NCI-H1694 treated with DMSO at 0.1 percent for 48 hours (cell line): ENCODE results near the gene SSRP1.
"Not testable (repeated sequence)": the region's sequence is repeated elsewhere in the genome, so short reads cannot be mapped to it uniquely, and the experiment has no call there.

Source experiments
- DNase-seq: peaks from one replicate; lab custom pipeline; 2025; lab: John Stamatoyannopoulos, UW

Gene SSRP1, protein sequence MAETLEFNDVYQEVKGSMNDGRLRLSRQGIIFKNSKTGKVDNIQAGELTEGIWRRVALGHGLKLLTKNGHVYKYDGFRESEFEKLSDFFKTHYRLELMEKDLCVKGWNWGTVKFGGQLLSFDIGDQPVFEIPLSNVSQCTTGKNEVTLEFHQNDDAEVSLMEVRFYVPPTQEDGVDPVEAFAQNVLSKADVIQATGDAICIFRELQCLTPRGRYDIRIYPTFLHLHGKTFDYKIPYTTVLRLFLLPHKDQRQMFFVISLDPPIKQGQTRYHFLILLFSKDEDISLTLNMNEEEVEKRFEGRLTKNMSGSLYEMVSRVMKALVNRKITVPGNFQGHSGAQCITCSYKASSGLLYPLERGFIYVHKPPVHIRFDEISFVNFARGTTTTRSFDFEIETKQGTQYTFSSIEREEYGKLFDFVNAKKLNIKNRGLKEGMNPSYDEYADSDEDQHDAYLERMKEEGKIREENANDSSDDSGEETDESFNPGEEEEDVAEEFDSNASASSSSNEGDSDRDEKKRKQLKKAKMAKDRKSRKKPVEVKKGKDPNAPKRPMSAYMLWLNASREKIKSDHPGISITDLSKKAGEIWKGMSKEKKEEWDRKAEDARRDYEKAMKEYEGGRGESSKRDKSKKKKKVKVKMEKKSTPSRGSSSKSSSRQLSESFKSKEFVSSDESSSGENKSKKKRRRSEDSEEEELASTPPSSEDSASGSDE

DNA sequence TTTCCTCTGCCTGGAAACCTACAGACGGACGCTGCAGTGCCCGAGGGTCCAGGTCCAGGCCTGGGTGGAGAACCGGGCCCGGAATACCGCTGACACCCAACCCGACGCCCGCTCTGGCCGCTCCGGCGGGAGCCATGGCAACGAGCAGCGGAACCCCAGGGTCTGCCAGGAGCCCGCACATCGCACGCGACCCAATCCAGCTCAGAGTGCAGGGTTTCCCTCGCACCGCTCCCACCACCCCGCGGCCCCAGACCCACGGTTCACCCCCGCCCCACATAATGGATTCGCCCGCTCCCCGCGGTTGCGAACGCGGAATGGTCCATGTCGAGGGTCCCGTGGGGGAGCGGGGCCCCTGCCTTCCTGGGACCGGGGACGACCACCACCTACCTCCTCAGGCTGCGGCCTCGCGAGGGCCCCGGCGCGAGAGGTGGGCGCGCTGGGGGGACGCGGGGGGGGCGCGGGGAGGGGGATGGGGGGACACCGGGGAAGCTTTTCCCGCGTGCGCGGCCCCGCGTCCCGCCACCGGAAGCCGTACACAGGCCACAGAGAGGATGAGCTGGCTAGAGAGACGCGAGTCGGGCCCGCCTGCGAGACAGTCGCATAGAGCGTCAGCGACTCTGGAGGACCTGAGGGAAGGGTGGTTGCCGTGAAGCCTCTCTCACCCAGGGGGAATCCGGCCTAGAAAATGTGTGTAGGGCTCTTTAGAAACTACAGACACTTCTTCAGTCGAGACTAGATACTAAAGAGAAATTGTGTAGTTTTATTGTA lies at the start of gene SSRP1:
Gene SSRP1 (minus strand): TSS at position 550 of the 768 bp plus-strand sequence. CDS start 771 bp downstream, outside the sequence.
- peak; percentile 82 for DNase-seq

DNA sequence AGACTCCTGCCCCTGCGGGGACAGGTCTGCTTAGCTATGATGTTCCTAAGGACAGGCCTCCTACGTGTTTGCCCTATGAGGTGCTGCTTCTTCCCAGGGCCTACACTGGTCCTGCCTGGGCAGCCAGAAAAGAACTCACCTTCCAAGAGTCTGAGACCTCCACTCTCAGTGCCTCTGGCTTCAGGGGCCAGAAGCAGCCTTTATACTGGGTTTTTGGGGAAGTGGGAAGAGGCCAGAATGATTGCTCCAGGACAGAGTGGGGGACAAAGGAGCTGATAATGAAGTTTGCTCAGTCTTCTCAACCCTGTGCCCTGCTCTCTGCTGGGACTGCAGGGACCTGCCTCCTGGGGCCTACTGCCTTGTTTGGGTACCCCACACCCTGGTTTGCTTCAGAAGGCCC lies 45.3 kb upstream of the SSRP1 start, which contains the start of gene PRG3:
Gene PRG3 (minus strand): TSS at position 176 of the 400 bp plus-strand sequence. CDS start 442 bp downstream, outside the sequence.
- no peak for DNase-seq

DNA sequence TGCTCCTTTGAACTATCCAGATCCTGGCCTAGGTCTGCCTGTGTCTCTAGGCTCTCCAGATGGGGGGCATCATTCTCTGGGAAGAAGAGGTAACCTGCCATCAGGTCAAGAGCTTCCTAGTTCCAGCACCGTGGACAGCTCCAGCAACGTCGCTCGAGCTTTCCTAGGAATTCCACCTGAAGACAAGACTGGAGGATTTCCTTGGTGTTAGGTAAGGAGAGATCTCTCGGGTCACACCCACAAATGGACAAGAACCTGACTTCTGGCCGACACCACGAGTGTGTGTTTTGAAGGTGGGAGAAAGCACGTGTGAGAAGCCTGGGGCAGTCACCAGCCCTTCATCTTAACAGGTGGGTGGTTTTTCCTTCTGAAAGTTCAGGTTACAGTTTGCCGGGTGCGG lies 44.0 kb upstream of the SSRP1 start:
- no peak for DNase-seq

DNA sequence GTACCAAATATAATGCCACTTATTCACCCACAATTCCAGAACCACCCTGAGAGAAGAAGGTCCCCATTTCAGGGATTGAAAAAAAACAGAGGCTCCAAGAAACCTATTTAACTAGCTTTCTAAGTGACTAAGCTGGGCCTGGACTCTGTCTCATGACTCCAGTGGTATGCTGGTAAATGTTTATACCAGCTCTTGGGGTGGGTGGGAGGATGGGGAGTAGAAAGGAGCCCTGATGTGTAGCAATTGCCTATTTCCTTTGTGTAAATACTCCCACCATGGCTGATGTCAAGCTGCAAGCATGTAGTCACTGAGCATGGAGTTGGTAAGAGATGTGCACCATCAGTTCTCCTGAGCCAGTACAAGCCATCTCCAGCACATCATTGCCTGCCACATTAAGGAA lies 42.5 kb upstream of the SSRP1 start:
- DNase-seq = no peak

DNA sequence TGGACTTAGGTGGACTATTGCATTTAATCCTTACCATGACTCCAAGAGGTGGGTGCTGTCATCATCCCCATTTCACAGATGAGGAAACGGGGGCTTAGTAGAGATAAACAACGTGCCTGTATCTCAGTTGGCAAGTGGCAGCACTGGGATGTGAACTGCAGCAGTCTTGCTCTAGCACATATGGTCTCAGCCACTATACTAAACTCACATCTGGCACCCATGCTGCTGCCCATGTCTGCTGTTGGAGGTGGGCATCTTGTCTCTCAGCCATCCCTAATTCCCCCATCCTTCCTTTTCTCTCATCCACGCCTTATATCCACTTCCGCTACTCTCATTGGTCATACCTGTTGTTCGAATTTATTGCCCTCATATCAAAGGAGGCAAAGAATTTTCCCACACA lies 41.4 kb upstream of the SSRP1 start:
- peak; percentile 19 for DNase-seq

DNA sequence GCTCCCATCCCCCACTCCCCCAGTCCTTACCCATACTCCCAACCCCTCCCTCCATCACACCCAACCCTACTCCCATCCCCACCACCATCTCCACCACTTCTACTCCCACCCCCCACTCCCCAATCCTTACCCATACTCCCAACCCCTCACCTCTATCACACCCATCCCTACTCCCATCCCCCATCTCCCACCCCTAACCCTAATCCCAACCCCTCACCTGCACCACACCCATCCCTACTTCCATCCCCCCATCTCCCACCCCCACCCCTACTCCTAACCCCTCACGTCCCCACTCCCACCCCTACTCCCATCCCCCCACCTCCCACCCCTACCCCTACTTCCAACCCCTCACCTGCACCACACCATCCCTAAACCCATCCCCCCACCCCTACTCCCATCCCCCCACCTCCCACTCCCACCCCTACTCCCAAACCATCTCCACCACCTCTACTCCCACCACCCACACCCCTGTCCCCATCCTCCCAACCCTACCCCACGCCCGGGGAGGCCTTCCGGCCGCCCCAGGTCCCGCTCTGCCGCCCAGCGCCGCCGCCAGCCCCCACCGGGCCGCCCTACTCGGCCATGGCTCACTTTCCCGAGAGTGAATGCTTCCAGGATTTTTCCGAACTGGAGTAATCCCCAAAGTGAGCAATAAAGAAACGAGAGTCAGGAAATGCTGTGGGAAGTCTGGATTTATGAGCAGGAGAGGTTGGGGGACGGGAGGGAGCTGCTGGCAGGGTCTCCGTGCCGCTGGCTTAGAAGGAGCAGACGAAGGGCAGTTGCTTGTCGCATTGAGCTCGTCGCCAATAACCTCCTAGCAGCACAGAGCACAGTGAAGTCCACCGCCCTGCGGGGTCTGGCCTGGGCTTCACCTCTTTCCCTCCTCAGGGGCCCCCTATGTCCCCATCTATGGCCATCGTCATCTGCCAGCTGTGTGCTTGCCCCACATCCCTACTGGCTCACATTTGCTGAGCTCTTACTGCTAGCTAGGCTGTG lies 40.7 kb upstream of the SSRP1 start:
- DNase-seq = no peak

DNA sequence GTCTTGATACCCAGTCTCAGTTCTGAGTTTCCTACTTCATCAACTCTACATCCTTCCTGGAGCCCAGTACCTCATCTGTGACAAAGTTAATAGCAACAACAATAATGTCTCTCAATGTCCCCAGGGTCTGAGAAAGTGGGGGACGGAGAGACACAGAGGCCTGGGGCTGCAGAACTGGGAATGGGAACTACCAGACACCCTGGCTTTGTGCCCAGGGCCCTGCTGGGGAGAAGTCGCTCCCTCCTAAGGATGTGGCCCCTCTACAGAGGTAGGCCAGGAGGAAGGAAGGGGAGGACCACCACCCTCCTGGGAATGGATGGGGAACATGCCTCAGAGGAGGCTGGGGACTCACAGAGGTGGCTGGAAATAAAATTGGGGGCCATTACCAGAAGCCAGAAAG lies 39.8 kb upstream of the SSRP1 start:
- DNase-seq = no peak

DNA sequence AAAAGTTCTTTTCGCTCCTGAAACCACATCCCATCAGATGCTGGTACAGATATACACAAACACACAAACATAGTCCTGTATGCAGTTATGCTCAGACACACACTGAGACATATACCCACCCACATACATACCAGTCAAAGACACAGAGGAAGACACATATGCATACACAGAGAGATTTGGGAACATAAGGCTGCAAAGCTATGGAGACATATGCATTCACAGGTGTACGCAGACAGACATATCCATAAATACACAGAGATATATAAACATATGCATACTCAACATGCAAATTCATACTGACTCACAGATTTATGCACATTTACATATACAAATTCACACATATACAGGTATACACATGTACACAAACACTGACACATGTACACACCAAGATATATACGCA lies 39.3 kb upstream of the SSRP1 start:
- DNase-seq = no peak

DNA sequence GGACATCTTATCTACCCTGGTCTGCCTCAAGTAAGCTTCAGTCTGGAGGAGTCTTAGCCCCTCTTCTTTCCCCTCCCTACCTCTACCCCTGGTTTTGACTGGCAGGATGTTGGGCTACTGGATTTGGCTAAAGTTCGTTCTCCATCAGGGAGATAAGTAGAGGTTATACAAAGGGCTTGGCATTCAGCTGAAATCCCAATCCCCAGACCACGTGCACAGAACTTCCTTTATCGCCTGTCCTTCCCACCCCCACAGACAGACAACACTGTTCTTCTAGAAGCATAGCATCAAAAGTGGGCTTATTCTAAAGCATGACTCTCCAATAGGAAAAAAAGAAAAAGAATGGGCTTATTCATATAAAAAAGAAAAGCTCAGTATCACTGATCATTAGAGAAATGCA lies 37.5 kb upstream of the SSRP1 start:
- no peak for DNase-seq

DNA sequence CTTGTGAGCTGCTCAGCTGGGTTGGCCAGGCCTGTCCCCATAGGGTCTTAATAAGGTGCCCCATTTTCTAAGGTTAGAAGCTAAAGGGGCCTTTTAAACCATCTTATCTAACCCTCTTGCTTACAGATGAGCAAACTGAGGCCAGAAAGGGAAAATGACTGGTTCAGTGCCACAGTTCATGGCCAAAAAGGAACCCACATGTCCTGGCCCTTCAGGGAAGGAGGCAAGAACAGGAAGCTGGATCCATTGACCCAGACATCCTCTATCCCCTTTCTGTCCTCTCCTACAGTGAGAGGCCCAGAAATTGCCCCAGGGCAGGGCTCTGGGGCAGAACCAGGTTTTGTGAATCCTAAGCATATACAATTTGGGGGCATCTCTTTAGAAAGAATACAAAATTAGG lies 35.2 kb upstream of the SSRP1 start:
- DNase-seq = no peak

DNA sequence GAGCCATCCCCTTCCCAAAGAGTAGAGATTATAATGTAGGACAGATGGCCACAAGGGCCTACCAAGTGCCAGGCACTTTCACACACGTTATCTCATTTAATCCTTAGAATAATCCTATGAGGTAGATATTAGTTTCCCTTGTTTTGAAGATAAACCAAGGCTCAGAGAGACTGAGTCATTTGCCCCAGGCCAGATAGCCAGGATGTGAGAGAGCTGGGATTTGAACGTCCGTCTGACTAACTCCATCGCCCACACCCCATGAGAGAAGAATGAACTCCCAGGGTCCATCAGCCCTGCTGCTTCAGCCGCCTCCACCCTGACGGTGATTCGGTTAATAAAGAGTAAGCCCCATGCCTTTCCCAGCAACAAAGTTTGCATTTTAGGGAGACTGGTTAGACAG lies 34.6 kb upstream of the SSRP1 start:
- DNase-seq = no peak

DNA sequence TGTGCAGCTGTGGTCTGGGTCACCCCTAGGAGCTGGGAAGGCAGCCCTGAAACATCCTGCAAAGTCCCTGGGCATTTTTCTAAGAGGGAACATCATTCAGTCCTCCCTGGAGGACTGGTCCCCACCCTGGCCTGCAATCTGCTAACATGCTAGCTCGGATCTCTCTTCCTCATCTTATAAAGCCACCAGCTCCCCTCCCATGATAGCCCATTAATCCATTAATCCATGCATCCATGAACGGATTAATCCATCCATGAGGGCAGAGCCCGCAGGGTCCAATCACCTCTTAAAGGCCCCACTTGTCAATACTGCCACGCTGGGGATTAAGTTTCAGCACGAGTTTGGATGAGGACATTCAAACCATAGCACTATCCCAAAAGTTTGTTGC lies 33.1 kb upstream of the SSRP1 start:
- no peak for DNase-seq

DNA sequence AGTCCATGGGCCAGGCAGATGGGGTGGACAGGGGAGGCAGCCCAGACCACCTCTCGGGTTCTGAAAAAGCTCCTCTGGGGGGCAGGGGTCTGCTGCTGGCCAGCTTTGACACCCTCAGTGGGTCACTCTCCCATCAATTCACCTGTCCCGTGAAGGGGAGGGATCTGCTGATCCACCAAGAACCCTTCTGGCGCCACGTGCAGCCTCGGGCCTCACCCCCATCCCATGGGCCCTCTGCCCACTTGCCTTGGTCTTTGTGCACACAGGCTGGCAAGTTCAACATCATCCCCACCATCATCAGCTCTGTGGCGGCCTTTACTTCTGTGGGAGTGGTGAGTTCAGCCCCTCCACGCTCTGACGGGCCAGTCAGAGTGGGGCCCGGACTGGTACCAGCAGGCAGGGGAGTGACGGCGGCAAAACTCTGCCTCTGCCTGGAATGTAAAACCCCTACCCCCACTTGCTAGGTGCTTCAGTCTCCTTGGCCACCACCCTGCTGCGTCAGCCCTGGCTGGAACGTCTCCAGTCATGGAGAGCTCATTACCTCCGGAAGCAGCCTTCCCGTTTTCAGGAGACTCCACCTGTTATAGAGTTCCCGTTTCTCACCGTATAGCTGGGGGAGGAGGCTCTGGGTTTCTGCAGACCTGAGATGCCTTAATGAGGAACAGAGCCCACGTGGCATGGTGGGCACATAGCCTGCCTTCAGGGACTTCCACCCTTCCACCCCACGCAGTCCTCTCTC lies 32.6 kb upstream of the SSRP1 start:
- no peak for DNase-seq

DNA sequence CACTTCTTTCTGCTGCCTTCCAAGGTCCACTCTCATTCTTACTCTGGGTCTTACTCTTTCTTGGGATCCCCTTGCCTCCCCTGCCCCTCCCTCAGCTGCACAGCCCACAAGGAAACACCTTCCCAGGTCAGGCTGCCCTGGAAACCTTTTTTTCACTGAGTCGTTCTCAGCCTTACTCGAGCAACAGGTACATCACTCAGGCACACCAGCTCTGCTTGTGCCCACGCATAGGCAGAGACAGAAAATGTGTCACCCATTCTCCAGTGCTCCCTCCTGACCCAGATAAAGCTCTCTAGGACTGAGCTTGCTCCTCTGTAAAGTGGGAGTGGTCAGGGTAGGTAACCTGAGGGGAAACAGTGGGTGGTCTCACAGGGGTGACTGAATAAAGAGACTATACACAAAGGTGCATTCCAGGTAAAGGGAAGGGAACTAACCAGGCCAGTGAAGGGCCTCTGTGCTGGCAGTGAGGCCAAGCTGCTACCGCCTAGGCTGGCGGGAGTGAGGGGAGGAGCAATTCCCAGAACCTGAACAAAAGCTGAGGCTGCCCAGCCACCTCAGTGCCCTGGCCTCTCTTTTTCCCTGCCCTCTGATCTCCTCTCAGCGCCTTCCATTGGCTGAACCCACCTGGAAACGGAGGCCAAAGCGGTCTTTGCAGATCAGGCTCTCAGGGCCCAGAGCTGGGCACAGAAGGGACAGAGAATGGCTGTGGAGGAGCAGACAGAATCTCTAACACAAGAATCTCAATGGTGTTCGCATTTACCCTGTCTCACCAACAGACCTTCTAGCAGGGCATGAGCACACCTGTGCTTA lies 29.4 kb upstream of the SSRP1 start:
- DNase-seq = no peak

DNA sequence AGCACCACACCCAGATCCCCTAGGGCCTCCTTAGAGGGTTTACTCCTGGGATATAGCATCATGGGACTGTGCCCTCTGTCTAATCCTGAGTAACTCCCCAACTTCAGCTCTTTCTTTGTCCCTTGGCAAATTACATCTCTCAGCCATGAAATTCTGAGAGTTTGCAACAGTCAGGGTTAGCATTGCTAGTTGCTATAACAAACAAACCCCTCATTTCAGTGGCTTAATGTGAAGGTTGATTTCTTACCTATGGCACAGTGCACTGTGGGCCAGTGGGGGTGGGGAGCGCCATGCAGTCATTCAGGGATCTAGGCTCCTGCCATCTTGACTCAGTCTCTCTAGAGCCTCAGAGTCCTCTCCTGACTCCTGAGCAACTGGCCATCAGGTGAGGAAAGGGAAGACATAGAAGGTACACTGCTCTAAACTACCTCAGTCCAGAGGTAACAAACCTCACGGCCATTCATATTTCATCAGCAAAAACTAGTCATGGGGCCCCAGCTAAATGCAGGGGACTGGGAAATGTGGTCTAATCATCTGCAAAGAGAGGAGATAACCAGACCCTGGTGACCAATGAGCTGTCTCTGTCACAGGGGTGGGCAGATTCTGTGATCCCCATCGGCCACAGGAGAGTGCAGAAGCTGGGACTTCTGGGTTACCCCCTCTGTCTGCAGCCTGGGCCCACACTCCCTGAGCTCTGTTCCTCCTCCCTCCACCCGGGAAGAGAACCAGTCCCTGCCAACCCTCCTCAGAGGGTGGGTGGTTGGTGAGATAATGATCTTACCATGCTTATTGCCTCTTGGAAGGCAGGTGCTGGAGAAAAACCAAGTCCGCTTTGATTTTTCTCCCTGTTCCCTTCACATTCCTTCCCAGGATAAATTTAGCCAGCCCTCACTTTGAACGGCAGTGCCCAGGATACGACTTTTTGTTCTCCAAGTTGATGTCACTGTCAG lies 27.7 kb upstream of the SSRP1 start:
- DNase-seq = no peak

DNA sequence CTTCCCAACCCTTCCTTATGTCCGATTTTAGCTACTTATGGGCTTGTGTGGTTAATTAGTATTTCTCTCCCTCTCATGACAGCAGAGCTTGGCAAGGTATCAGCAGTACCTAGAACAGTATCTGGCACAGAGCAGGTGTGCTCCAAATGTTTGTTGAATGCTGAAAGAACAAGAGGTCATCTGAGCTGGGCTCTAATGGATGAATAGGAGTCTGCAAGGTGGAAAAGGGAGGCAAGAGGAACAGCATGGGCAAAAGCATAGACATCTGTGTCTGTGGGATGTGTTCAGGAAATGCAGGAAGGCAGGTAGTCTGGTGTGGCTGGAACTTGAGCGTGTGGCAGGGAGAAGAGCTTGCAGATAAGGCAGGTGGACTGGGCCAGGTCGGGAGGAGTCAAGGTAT lies 26.2 kb upstream of the SSRP1 start:
- DNase-seq = no peak

DNA sequence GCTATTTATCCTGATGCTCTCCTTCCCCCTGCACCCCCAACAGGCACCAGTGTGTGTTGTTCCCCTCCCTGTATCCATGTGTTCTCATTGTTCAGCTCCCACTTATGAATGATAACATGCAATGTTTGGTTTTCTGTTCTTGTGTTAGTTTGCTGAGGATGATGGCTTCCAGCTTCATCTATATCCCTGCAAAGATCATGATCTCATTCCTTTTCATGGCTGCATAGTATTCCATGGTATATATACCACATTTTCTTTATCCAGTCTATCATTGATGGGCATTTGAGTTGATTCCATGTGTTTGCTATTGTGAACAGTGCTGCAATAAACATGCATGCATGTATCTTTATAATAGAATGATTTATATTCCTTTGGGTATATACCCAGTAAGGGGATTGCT lies 25.7 kb upstream of the SSRP1 start:
- not testable (repeated sequence) for DNase-seq

DNA sequence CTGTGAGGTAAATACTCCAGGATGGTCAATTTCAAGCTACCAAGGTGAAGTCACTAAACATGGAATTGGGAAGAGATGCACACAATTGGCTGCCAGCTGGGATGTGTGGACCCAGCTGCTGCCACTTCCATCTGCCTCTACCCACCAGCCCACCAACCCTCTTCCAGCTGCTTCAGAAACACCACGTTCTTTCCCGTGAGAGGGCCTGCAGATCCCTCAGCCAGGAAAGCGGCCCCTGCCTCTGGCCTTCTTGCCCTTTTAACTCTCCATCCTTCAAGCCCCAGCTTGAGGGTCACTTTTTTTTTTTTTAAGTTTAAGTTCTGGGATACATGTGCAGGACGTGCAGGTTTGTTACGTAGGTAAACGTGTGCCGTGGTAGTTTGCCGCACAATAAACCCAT lies 25.3 kb upstream of the SSRP1 start:
- no peak for DNase-seq
